KOPT-K1 (cell line): Measurements from ENCODE around the gene MAPK14.
"Not testable (repeated sequence)": the region's sequence is repeated elsewhere in the genome, so short reads cannot be mapped to it uniquely, and the experiment has no call there.

Experiments
- H3K27ac ChIP-seq: fragments of 200-600 bp; sonication (generic); 2 replicates; pipeline ENCODE4 v1.5.1; 2016; ENCODE audit warnings: antibody characterized with exemption, mild to moderate bottlenecking, low read depth, low read length; ENCODE audit not compliant: poor library complexity, severe bottlenecking
- H3K36me3 ChIP-seq: fragments of 200-600 bp; sonication (generic); 2 replicates; pipeline ENCODE4 v1.5.1; 2017; ENCODE audit warnings: antibody characterized with exemption, mild to moderate bottlenecking, low read length, moderate library complexity; ENCODE audit not compliant: insufficient read depth
- H3K9me3 ChIP-seq: fragments of 200-600 bp; sonication (generic); 2 replicates; pipeline ENCODE4 v1.5.1; 2017; ENCODE audit warnings: antibody characterized with exemption, low read length, mild to moderate bottlenecking; ENCODE audit not compliant: insufficient read depth, poor library complexity, severe bottlenecking

Gene MAPK14

GRCh38 chr6:36069573-36069972 lies 42.0 kb downstream of the MAPK14 start:
- H3K36me3 ChIP-seq, result peaks cover 18% of the 10 kb centered on the region
- H3K9me3 ChIP-seq, result no peaks in the 10 kb centered on the region
- H3K27ac ChIP-seq, result no peak overlapping the region

DNA sequence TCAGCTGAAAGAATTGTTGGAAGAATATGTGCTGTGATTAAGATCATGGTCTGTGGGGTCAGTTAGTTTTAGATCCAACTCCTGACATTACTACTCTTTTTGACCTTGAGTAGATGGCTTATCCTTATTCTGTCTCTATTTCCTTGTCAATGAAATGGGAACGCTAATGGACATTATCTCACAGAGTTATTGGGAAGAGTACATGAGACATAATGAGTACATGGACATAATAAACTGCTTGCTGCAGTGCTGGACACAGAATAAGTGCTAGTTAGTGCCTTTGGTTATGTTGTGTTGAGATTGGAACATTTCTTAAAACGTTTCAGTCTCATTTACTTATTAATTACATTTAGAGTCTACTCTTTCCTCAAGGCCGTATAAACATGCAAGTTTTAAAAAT lies 42.6 kb downstream of the MAPK14 start:
- H3K9me3 ChIP-seq, result no peaks in the 10 kb centered on the region
- H3K27ac ChIP-seq, result no peak overlapping the region
- peaks cover 16% of the 10 kb centered on the region for H3K36me3 ChIP-seq

- peaks cover 21% of the 10 kb centered on the region for H3K36me3 ChIP-seq
Measured at GRCh38 chr6:36071281-36071680, 43.7 kb downstream of the MAPK14 start.

GRCh38 chr6:36071714-36072113 lies 44.1 kb downstream of the MAPK14 start:
- Histone ChIP-seq H3K27ac (no peak overlapping the region), H3K9me3 (no peaks in the 10 kb centered on the region), H3K36me3 (peaks cover 25% of the 10 kb centered on the region)

More at GRCh38 chr6:36071281-36071680, 43.7 kb downstream of the MAPK14 start:
- H3K27ac ChIP-seq, result no peak overlapping the region
- no peaks in the 10 kb centered on the region for H3K9me3 ChIP-seq

- no peak overlapping the region for H3K27ac ChIP-seq
- H3K9me3 ChIP-seq, result no peaks in the 10 kb centered on the region
- peaks cover 35% of the 10 kb centered on the region for H3K36me3 ChIP-seq
Measured at GRCh38 chr6:36072681-36073080, 45.1 kb downstream of the MAPK14 start.

- no peaks in the 10 kb centered on the region for H3K9me3 ChIP-seq
- H3K36me3 ChIP-seq, result peaks cover 44% of the 10 kb centered on the region
- H3K27ac ChIP-seq, result no peak overlapping the region
Measured at GRCh38 chr6:36073587-36073986, 46.0 kb downstream of the MAPK14 start.

DNA sequence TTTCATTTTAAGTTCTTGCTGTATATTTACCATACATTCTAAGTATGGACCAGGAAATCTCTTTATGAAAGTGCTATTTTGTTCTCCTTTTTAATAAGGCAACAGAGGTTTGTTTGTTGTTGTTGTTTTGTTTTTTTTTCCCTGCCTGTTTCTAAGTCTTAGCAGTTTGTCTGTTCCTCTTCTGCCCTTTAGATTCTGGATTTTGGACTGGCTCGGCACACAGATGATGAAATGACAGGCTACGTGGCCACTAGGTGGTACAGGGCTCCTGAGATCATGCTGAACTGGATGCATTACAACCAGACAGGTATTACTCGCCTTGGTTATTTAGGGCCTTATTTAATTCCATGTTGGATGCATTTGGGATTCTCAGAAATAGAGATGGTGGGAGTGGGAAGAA lies 48.0 kb downstream of the MAPK14 start:
- Histone ChIP-seq H3K9me3 (peaks cover 5% of the 10 kb centered on the region), H3K27ac (no peak overlapping the region), H3K36me3 (peaks cover 64% of the 10 kb centered on the region)

DNA sequence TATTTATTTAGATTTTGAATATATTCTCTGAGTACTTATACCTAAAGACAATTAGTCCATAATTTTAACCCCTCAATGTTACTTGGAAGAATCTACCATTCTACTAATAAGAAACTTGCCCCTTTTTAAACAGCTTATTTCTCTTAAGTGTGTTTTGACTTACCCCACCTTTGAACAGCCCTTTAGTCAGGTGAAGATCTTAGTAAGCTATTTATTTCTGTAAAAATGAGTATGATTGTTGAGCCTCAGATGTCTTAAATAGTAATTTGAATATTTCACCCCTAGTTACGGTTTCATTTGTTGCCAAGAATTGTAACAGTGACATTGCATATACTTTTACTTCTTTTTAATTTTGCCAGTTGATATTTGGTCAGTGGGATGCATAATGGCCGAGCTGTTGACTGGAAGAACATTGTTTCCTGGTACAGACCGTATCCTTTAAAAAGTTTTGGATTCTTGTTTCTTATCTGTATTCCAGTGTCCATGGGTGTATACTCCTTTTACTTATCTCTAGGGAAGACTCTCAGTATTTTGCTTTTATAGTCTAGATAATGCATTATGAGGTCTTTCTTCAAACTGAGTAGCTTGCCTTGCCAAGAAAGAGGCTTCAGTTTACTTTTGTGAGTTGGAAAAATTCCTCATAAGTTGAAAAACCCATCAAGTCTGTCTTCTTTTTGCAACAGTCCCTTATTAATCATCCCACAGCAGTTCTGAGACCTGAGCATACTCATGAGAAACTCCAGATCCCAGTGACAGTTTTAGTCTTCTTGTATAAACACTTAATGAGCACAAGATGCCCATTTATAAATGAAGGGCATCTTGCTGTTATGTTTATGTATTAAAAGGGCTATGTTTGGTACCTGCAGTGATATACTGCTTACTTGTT lies 48.8 kb downstream of the MAPK14 start:
- peaks cover 12% of the 10 kb centered on the region for H3K9me3 ChIP-seq
- peaks cover 72% of the 10 kb centered on the region for H3K36me3 ChIP-seq
- no peak overlapping the region for H3K27ac ChIP-seq

DNA sequence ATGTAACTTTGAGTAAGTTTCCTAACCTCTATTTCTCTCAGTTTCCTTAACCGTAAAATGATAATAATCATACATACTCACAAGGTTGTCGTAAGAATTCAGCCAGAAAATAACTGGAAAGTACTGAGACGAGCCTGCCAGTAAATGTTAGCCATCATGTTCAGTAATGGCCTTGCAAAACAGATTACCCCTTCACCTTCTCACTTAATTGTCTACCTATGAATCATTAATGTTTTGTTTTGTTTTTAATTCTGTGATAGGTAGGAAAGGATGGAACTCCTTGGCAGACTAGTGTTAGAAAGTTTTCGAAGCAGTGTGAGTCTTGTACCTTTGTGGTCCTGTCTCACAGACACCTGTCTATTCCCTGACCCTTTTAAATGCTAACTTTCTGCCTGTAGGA lies 50.6 kb downstream of the MAPK14 start:
- peaks cover 90% of the 10 kb centered on the region for H3K36me3 ChIP-seq
- H3K27ac ChIP-seq, result no peak overlapping the region
- H3K9me3 ChIP-seq, result peaks cover 25% of the 10 kb centered on the region

- peaks cover 32% of the 10 kb centered on the region for H3K9me3 ChIP-seq
- peaks cover 97% of the 10 kb centered on the region for H3K36me3 ChIP-seq
- H3K27ac ChIP-seq, result no peak overlapping the region
Measured at GRCh38 chr6:36079601-36080000, 52.0 kb downstream of the MAPK14 start.

DNA sequence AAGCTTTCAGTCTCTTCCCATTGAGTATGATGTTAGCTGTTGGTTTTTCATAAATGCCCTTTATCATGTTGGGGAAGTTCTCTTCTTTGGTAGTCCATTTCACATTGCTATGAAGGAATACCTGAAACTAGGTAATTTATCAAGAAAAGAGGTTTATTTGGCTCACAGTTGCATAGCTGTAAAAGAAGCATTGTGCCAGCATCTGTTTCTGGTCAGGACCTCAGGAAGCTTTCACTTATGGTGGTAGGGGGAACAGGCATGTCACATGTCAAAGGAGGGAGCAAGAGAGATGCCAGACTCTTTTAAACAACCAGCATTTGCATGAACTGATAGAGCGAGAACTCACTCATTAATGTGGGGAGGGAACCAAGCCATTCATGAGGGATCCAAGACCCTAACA lies 54.7 kb downstream of the MAPK14 start:
- Histone ChIP-seq H3K36me3 (peaks cover 86% of the 10 kb centered on the region), H3K9me3 (peaks cover 44% of the 10 kb centered on the region), H3K27ac (no peak overlapping the region)

- Histone ChIP-seq H3K36me3 (peaks cover 75% of the 10 kb centered on the region), H3K27ac (no peak overlapping the region), H3K9me3 (peaks cover 44% of the 10 kb centered on the region)
Measured at GRCh38 chr6:36083446-36083845, 55.8 kb downstream of the MAPK14 start.

GRCh38 chr6:36088204-36088603 lies 60.6 kb downstream of the MAPK14 start:
- Histone ChIP-seq H3K9me3 (peaks cover 19% of the 10 kb centered on the region), H3K36me3 (peaks cover 60% of the 10 kb centered on the region)
- not testable (repeated sequence) for H3K27ac ChIP-seq

GRCh38 chr6:36089048-36089447 lies 61.4 kb downstream of the MAPK14 start:
- peaks cover 52% of the 10 kb centered on the region for H3K36me3 ChIP-seq

GRCh38 chr6:36094238-36094637 lies 66.6 kb downstream of the MAPK14 start:
- no peaks in the 10 kb centered on the region for H3K9me3 ChIP-seq
- peaks cover 55% of the 10 kb centered on the region for H3K36me3 ChIP-seq
- H3K27ac ChIP-seq, result no peak overlapping the region

More at GRCh38 chr6:36089048-36089447, 61.4 kb downstream of the MAPK14 start:
- H3K27ac ChIP-seq, result no peak overlapping the region
- peaks cover 15% of the 10 kb centered on the region for H3K9me3 ChIP-seq
